NCI-H446 (cell line): Measurements from ENCODE around the gene IQGAP1.
"Not testable (repeated sequence)": the region's sequence is repeated elsewhere in the genome, so short reads cannot be mapped to it uniquely, and the experiment has no call there.

Source experiments
- DNase-seq, 2 experiments: peaks; one replicate each; lab custom pipeline; 2025; lab: John Stamatoyannopoulos, UW

The IQGAP1 gene

GRCh38 chr15:90489514-90489913 is 101.5 kb downstream of the IQGAP1 start:
- DNase-seq, result no peak

DNA sequence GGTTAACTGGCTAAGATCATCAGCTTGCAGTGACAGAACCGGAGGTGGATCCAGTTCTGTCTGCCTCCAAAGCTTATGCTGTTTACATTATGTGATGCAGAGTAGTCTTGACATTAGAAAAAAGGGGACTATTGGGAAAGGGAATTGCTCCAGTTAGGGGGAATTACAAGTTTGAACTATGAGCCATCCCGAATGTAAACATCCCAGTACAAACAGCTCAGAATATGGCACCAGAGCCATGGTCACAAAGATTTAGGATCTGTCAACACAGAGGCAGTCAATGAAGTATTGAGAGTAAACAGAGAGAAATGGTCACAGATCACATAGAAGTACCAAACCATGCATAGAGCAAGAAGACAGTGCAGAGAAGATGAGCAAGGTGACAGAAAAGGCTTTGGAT is 101.9 kb downstream of the IQGAP1 start:
- DNase-seq, result no peak

DNA sequence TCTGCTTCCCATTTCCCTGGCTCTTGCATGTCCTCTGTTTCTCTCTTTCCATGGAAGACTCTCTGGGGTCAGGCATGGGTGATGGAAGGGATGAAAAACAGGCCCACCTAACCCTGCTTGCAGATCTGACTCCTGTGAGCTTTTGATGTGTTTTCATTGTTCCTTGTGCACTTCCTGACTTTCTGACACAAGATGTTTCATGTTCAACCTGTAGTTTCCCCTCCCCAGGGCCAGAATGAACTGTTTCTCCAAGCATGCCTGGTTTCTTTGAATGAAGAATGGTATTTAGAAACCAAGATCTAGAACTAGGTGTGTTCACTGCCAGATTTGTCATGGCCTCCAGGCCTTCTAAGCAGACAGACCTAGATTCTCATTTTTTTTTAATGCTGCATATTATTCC is 105.6 kb downstream of the IQGAP1 start:
- no peak for DNase-seq

DNA sequence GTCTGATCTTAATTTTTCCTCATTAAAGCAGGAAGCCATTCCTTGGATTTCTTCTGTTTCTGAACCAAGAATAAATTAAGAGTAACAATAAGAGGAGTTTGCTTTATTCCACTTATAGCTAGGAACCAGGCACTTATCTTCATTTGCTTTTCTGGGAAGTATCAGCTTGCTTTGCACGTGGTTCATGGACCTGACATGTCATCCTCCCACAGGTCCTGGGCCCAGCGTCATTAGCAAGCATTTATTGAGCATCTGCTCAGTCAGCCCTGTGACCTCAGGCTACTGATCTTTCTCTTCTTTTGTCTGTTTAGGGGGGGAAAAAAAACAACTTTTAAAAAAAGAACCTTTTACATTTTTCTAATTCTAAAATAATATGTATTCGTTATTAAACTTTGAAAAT is 107.0 kb downstream of the IQGAP1 start:
- DNase-seq, result no peak

- no peak for DNase-seq
Measured at GRCh38 chr15:90496791-90497190, 108.7 kb downstream of the IQGAP1 start.

GRCh38 chr15:90497376-90497775 is 109.3 kb downstream of the IQGAP1 start:
- DNase-seq, result no peak

GRCh38 chr15:90497912-90498311 is 109.9 kb downstream of the IQGAP1 start:
- no peak for DNase-seq

DNA sequence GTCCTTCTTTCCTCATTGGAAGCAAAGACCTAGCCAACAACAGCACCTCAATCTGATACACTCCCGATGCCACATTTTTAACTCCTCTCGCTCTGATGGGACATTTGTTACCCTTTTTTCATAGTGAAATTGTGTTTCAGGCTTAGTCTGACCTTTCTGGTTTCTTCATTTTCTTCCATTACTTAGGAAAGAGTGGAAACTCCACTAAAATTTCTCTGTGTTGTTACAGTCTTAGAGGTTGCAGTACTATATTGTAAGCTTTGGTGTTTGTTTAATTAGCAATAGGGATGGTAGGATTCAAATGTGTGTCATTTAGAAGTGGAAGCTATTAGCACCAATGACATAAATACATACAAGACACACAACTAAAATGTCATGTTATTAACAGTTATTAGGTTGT is 112.1 kb downstream of the IQGAP1 start:
- DNase-seq, result no peak

GRCh38 chr15:90501898-90502297 is 113.9 kb downstream of the IQGAP1 start:
- DNase-seq, result no peak

DNA sequence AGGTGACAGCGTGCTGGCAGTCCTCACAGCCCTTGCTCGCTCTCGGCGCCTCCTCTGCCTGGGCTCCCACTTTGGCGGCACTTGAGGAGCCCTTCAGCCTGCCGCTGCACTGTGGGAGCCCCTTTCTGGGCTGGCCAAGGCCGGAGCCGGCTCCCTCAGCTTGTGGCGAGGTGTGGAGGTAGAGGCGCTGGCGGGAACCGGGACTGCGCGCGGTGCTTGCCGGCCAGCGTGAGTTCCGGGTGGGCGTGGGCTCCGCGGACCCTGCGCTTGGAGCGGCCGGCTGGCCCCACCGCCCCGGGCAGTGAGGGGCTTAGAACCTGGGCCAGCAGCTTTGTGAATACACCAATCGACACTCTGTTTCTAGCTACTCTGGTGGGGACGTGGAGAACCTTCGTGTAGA is 122.7 kb downstream of the IQGAP1 start:
- DNase-seq, result not testable (repeated sequence)

GRCh38 chr15:90511211-90511618 is 123.2 kb downstream of the IQGAP1 start:
- not testable (repeated sequence) for DNase-seq

GRCh38 chr15:90512276-90512675 is 124.2 kb downstream of the IQGAP1 start:
- DNase-seq, result no peak

DNA sequence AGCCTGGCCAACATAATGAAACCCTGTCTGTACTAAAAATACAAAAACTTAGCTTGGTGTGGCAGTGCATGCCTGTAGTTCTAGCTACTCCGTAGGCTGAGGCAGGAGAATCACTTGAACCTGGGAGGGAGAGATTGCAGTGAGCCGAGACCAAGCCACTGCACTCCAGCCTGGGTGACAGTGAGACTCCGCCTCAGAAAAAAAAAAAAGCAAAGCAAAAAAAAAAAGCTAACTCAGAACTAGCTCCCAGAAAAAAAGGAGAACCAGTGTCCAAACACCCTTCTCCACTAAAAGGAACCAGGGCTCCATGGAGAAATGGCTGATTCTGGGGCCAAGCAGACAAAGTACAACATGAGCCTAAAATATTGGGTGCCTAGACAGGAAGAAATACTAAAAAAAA is 124.9 kb downstream of the IQGAP1 start:
- no peak for DNase-seq

DNA sequence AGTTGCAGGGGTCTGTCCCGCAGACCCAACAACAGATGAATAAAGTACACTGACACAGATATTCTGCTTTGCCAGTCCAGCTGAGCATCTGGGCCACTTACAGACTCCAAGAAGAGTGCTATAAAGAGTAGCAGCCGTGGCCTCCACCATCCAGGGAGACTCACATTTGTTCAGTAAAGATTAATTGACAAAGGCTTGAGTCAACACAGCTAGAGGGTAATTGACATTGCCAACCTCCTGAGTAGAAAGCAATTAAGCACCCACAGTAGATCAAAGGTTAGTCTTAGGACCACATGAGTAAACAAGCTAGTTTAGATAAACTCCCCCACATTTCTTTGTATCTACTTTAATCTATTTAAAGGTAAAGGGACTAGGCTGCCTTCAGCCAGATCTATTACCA is 125.4 kb downstream of the IQGAP1 start:
- no peak for DNase-seq

DNA sequence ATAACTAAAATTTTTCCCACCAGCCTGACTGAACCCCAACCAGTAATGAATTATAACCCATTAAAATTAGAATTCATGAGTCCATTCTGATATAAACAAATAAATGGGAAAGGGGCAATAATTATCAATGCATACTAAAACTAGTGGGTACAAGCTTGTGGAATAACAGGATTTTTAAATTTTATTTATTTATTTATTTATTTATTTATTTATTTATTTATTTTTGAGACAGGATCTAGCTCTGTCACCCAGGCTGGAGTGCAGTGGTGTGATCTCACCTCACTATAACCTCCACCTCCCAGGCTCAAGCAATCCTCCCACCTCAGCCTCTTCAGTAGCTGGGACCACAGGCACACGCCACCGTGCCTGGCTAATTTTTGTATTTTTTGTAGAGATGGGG is 125.9 kb downstream of the IQGAP1 start:
- not testable (repeated sequence) for DNase-seq

DNA sequence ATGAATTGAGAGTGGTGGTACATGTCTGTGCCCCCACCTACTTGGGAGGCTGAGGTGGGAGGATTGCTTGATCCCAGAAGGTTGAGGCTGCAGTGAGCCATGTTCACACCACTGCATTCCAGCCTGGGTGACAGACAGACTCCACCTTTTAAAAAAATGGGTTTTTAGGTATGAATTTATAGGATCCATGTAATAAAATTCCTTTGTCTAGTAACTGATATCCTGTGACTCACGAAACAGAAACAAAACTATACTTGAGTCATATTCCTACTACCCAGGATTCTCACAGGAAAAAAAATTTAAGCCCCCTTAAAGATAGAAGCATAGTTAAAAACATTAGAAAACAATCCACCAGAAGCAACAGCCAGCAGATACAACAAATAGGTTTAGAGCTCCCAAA is 131.6 kb downstream of the IQGAP1 start:
- DNase-seq, result no peak

GRCh38 chr15:90520365-90520764 is 132.3 kb downstream of the IQGAP1 start:
- DNase-seq, result no peak

DNA sequence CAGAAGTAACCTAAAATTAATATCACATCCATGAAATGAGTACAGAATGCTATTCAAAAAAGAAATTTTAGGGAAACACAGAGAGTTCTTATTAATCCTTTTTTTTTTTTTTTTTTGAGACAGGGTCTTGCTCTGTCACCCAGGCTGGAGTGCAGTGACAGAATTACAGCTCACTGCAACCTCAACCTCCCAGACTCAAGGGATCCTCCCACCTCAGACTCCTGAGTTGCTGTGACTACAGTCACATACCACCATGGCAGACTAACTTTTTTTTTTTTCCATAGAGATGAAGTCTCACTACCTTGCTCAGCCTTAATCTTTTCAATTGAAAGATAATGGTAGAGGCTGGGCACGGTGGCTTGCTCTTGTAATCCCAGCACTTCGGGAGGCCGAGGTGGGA is 135.3 kb downstream of the IQGAP1 start:
- DNase-seq, result no peak

- not testable (repeated sequence) for DNase-seq
Measured at GRCh38 chr15:90524018-90524803, 136.2 kb downstream of the IQGAP1 start.

- DNase-seq, result no peak
Measured at GRCh38 chr15:90529011-90529370, 140.9 kb downstream of the IQGAP1 start.

GRCh38 chr15:90529371-90530249 is 141.6 kb downstream of the IQGAP1 start, which contains the start of gene CRTC3:
CRTC3 (plus strand) TSS chr15:90529923; CDS start chr15:90530072, 149 bp downstream.
- DNase-seq, result peak in 1 of 2 experiments; percentile 38

DNA sequence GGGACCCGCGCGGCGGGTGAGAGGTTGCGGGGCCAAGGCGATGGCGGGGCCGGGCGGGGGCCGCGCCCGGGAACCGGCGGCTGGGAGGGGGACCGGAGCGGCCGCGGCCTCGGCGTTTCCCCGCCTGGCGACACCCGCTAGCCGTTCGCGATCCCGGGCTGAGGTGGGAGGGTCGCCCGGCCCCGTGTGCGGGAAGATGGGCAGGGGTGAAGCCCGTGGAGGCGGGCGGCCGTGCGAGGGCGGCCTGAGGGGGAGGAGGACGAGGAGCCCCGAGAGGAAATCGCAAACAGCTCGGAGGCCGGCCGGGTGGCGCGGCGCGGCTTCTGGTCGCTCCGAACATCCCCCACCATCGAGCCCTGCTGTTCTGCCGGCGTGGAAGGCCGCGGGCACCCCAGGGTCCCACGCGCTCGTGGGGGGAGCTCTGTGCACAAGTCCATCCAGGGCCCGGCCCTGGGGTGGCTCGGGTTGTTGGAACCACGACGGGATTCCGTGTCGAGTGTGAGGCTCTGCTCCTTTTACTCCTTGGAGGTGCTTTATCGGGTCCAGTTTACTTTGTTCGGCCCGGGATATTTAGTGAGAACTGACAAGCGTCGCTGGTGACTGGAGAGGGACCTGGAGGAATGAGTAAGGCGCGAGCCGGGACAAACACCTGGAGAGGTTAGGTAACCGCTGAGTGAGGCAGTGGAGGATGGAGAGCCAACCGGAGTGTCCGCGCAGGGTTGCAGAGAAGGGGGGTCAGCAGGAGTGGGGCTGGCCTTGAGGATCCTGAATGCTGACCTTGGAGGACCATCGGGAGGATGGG is 142.4 kb downstream of the IQGAP1 start:
- DNase-seq, result no peak
